NT2/D1 (cell line): Measurements from ENCODE around the gene CELF2.

Source experiments
- DNase-seq: peaks from one replicate; pipeline ENCODE4 v3.0.0-alpha.2; 2011; ENCODE audit warnings: low read depth, low spot score
- H3K27me3 ChIP-seq: 2 replicates; pipeline ENCODE4 v1.6.0; 2011; ENCODE audit warnings: mild to moderate bottlenecking; ENCODE audit not compliant: insufficient read length, insufficient read depth
- H3K36me3 ChIP-seq: 2 replicates; pipeline ENCODE4 v1.6.1; 2011; ENCODE audit warnings: mild to moderate bottlenecking, low read length, mixed read lengths; ENCODE audit not compliant: insufficient read depth, insufficient read length
- H3K4me1 ChIP-seq: 2 replicates; pipeline ENCODE4 v1.5.1; 2011; ENCODE audit not compliant: insufficient read depth, insufficient read length
- H3K4me3 ChIP-seq: 2 replicates; pipeline ENCODE4 v1.5.1; 2011; ENCODE audit warnings: low read depth; ENCODE audit not compliant: insufficient read length
- H3K9ac ChIP-seq: 2 replicates; pipeline ENCODE4 v1.6.0; 2011; ENCODE audit warnings: low read depth; ENCODE audit not compliant: insufficient read length
- H3K9me3 ChIP-seq: 2 replicates; pipeline ENCODE4 v1.5.1; 2011; ENCODE audit warnings: mild to moderate bottlenecking, low read length; ENCODE audit not compliant: insufficient read depth
- SUZ12 ChIP-seq: IDR thresholded peaks from 2 replicates; pipeline ENCODE4 v1.6.1; 2011; ENCODE audit not compliant: insufficient read length, insufficient read depth; ENCODE audit errors: extremely low read depth
- YY1 ChIP-seq: IDR thresholded peaks from 2 replicates; pipeline ENCODE4 v1.6.1; 2011; ENCODE audit not compliant: insufficient read length, insufficient read depth
- ZNF274 ChIP-seq: IDR thresholded peaks from 2 replicates; pipeline ENCODE4 v1.6.1; 2011; ENCODE audit warnings: mild to moderate bottlenecking, low read depth, low read length

Gene CELF2

DNA sequence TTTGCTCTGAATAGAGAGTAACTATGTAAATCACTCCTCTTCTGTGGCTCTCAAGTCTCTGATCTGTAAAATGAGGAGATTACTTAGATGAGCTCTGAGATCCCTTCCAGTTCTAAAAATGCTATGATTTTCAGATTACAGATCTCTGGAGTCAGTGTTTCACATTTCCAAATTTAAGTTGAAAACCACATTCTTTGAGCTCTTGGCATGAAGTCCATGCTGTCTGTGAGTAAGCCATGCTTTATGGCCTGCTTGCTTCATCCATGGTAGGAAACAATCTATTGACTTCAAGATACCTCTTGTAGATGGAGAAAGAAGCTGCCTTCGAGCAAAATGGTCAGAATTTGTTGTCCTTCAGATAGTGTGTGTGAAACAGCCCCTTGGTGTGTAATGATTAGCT lies 64.9 kb downstream of the CELF2 start:
- no peaks in the 10 kb centered on the region for H3K27me3 ChIP-seq
- no peak overlapping the region for H3K9ac ChIP-seq
- TF ChIP-seq YY1 (no peak), SUZ12 (no peak), ZNF274 (no peak)
- H3K36me3 ChIP-seq: no peaks in the 10 kb centered on the region
- no peaks in the 10 kb centered on the region for H3K9me3 ChIP-seq
- DNase-seq: no peak
- no peak overlapping the region for H3K4me3 ChIP-seq
- no peaks in the 10 kb centered on the region for H3K4me1 ChIP-seq

DNA sequence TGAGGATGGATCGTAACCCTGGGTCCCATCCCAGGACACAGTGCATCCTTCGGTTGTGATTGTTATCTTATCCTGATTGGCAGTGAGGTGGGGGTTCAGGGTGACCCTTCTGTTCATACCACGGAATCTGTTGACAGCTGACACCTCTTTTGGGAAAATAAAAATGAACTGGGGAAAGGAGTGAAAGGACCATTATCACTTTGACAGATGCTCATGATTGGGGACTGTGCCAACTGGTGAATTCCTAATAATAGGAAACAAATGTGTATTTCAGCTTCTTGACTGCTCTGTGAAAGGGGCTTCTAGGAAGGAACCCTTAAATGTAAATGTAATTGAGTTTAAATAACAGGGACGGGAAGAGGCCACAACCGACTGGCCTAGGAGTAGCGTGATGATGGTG lies 65.4 kb downstream of the CELF2 start:
- no peaks in the 10 kb centered on the region for H3K27me3 ChIP-seq
- H3K9ac ChIP-seq: no peak overlapping the region
- H3K36me3 ChIP-seq: no peaks in the 10 kb centered on the region
- H3K4me1 ChIP-seq: no peaks in the 10 kb centered on the region
- H3K9me3 ChIP-seq: no peaks in the 10 kb centered on the region
- H3K4me3 ChIP-seq: no peak overlapping the region
- no peak for DNase-seq
- TF ChIP-seq ZNF274 (no peak), SUZ12 (no peak), YY1 (no peak)

DNA sequence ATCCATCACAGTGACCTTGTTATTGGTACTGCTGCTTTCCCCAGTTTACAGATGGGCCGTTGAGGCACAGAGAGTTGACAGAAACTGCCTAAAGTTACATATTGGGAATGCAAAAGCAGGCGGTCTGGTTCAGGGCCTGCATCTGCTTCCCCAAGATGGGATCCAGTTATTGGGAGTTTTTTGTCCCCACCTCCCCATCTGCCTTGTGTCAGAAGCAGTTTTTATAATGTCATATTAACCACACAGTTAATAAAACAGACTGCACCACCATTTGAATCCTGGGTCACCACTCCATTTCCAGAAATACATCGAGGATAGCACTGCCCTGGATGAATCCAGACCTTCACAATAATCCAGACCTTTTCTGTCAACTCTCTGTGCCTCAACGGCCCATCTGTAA lies 67.9 kb downstream of the CELF2 start:
- DNase-seq: no peak
- H3K9me3 ChIP-seq: no peaks in the 10 kb centered on the region
- H3K4me1 ChIP-seq: no peaks in the 10 kb centered on the region
- H3K9ac ChIP-seq: no peak overlapping the region
- H3K36me3 ChIP-seq: no peaks in the 10 kb centered on the region
- H3K27me3 ChIP-seq: no peaks in the 10 kb centered on the region
- TF ChIP-seq YY1 (no peak), SUZ12 (no peak), ZNF274 (no peak)
- H3K4me3 ChIP-seq: no peak overlapping the region

DNA sequence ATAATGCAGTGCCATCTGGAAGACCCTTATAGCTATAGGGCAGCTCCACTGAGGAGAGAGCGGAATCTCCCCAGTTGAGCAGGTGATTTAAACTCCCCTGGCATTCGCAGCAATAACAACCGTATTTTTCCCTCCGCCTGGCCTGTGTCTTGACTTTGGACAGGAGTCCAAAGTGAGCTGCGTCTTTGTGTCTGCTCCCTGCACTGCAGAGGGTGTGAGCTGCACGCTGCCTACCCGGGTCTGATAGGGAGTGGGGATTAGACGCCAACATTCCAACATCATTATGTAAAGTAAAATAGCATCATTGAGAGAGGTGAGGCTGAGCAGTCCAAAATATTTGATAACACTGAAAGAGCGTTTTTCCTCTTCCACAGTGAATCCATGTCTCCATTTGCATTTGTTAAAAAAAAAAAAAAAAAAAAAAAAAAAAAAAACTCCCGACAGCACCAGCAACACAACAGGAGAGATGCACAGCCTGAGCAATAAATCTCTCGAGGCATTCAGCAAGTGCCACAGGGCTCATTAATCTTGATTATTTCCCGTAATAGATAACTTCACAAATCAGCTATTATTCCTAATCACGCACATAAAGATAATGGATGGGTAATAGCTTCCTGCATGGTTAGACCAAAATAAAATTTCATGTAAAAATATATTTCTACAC lies 68.6 kb downstream of the CELF2 start:
- H3K4me1 ChIP-seq: no peaks in the 10 kb centered on the region
- H3K9ac ChIP-seq: no peak overlapping the region
- TF ChIP-seq ZNF274 (no peak), SUZ12 (no peak), YY1 (no peak)
- H3K9me3 ChIP-seq: no peaks in the 10 kb centered on the region
- H3K27me3 ChIP-seq: no peaks in the 10 kb centered on the region
- H3K36me3 ChIP-seq: no peaks in the 10 kb centered on the region
- no peak overlapping the region for H3K4me3 ChIP-seq
- no peak for DNase-seq

DNA sequence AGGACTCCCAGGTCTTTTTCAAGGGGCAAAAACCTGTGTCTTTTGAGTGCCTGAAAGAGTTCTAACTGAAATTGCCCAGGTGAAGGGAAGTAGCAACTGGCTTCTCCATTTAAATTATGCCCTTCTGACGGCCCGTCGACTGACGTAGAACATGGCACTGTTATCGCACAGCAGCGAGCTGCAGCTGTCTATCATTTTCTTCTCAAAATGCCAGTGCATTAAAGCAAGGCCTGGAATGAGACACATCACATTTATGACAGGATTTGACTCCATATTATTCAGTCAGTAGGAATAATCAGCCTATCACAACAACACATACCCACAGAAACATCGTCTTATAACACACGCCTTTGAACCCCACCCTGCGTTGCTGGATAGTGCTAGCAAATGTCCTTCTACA lies 69.7 kb downstream of the CELF2 start:
- no peak for TF ChIP-seq ZNF274
- TF ChIP-seq YY1: no peak
- no peak for TF ChIP-seq SUZ12
- DNase-seq: no peak
- H3K27me3 ChIP-seq: no peaks in the 10 kb centered on the region
- no peaks in the 10 kb centered on the region for H3K9me3 ChIP-seq
- no peak overlapping the region for H3K9ac ChIP-seq
- H3K4me3 ChIP-seq: no peak overlapping the region
- H3K4me1 ChIP-seq: no peaks in the 10 kb centered on the region
- H3K36me3 ChIP-seq: no peaks in the 10 kb centered on the region

DNA sequence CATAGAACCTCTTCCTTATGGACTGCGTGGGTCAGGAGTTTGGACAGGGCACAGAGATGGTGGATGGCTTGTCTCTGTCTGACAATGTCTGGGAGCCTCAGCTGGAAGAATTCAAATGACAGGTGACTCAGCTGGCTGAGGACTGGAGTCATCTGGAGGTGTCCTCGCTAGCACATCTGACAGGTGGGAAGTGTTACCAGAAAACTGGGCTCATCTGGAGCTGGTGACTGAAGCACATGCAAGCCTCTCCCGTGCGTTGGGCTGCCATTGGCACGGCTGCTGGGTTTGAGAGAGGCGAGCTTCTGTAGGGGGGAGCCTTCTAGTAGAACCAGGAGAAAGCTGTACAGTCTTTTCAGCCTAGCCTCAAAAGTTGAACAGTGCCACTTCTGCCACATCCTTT lies 71.0 kb downstream of the CELF2 start:
- no peak for TF ChIP-seq YY1
- TF ChIP-seq SUZ12: no peak
- TF ChIP-seq ZNF274: no peak
- no peaks in the 10 kb centered on the region for H3K27me3 ChIP-seq
- no peaks in the 10 kb centered on the region for H3K4me1 ChIP-seq
- no peak for DNase-seq
- no peak overlapping the region for H3K4me3 ChIP-seq
- no peaks in the 10 kb centered on the region for H3K36me3 ChIP-seq
- H3K9ac ChIP-seq: no peak overlapping the region
- no peaks in the 10 kb centered on the region for H3K9me3 ChIP-seq

DNA sequence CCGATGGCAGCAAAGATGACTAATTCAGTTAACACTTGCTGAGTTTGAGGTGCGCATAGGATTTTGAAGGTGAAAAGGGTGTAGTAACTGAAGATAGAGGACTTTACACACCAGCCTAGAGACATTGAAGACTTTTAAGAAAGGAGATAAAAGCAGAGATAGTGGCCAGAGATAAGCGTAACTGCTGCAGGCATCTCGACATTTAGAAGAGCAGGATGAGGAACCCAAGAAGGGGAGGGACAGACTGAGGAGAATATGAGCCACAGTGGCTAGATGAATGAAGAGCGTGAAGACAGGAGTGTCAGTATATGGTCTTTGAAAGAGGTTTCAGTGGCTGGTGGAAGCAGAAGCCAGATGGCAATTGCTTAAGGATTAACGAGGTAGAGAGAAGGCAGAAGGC lies 71.6 kb downstream of the CELF2 start:
- Histone ChIP-seq H3K4me1 (no peaks in the 10 kb centered on the region), H3K36me3 (no peaks in the 10 kb centered on the region), H3K4me3 (no peak overlapping the region), H3K9ac (no peak overlapping the region), H3K27me3 (no peaks in the 10 kb centered on the region), H3K9me3 (no peaks in the 10 kb centered on the region)
- no peak for TF ChIP-seq ZNF274
- no peak for TF ChIP-seq SUZ12
- no peak for TF ChIP-seq YY1
- DNase-seq: no peak
